IPS-11a (cell line): Measurements from ENCODE around the gene FAM114A1.
"Not testable (repeated sequence)": the region's sequence is repeated elsewhere in the genome, so short reads cannot be mapped to it uniquely, and the experiment has no call there.

Experiments
- H3K4me3 ChIP-seq: one replicate; pipeline ENCODE4 v1.5.1; 2013; ENCODE audit warnings: low read depth, low read length, control low read depth

FAM114A1 gene

GRCh38 chr4:38898245-38898644 is 30.6 kb downstream of the FAM114A1 start:
- H3K4me3 ChIP-seq: no peak overlapping the region

- H3K4me3 ChIP-seq: no peak overlapping the region
Observed at GRCh38 chr4:38902221-38902620, 34.6 kb downstream of the FAM114A1 start.

DNA sequence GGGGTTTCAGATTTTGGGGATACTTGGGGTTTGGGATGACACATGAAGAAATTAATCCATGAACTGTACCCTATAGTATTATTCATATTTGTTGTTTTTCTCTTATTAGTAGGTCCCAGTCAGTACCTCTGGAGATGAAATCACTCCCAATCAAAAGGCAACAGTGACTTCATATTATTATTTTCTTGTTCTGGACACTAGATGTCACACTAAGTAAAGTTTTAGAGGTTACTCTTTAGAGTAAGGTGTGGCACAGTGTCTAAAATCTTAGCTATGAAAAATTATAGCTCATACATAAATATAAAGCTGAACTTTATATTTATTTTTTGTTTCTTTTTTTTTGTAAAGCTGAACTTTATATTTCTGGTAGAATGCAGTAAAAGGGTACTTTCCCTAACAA is 35.1 kb downstream of the FAM114A1 start:
- no peak overlapping the region for H3K4me3 ChIP-seq

GRCh38 chr4:38904090-38904666 is 36.6 kb downstream of the FAM114A1 start:
- no peak overlapping the region for H3K4me3 ChIP-seq

- no peak overlapping the region for H3K4me3 ChIP-seq
Observed at GRCh38 chr4:38904682-38905081, 37.1 kb downstream of the FAM114A1 start.

DNA sequence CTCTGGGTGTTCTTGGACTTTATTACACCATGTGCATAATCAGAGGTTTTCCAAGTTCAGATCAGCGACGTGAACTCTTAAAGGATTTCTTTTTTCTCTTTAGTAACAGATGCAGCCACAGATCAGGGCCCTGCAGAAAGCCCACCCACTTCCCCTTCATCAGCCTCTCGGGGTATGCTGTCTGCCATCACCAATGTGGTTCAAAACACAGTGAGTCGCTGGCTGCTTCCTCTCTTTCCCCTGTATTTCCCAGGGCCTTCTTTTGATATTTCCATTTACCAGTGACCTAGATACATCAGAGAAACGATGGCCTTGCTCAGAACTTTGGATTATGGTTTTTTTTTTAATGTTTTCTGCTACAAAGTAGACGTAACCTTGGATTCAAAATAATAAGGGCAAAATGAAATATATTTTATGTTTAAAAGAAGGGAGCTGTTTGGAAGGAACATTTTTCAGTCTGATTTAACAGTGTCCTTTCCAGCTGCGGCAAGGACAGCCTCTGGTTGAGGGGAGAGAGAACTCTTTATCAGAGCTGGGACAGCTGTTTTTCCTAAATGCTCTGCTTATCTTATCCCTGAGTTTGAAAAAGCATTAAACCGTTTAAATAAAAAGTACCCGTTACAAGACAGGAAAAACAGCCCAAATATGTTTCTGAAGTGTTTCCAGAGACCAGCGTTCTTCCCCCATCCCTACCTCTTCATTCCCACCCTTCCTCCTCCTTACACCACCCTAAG is 38.2 kb downstream of the FAM114A1 start:
- no peak overlapping the region for H3K4me3 ChIP-seq

DNA sequence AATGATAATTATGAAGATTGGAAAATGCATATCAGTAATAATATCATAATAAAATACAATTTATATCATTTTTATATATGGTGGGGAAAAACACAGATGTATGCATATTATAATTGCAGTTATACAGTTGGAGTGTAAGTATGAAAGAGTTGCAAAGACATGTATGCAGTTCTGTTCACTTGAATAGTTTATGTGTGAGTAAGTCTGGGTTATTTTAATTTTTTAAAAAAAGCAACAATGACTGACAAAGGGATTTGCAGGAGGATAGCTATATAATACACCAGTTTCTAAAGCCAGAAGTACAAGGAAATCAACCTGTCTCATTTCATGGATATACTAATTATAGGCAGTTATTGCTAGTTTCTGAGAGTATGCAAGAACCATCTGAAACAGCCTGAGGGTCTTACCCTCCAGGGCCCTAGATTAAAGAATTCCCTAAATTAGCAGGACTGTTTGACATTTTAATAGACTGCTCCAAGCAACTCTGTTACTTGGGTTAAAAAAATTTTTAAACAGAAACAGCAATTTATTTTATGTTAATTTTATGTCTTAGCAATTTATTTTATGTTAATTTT is 40.2 kb downstream of the FAM114A1 start:
- no peak overlapping the region for H3K4me3 ChIP-seq

GRCh38 chr4:38909015-38909414 is 41.4 kb downstream of the FAM114A1 start:
- H3K4me3 ChIP-seq: no peak overlapping the region

DNA sequence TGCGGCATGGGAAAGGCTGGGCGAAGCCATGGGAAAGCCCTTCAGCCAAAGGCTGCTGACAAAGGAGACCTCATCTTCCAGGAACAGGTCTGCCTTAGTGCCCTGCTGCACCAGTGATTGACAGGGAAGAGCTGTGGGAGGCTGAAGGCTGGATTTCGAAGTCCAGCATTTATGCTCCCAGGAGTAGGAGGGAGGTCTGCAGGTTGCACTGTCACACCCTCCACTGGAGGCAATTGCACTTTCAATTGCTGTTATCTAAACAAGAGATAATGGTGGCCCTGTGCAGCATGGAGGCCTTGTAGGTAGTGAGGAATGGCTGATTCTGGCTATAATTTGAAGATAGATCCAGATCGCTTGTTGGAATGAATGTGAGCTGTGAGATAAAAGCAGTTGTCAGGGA is 43.7 kb downstream of the FAM114A1 start:
- H3K4me3 ChIP-seq: no peak overlapping the region

- no peak overlapping the region for H3K4me3 ChIP-seq
Observed at GRCh38 chr4:38914854-38915253, 47.2 kb downstream of the FAM114A1 start.

- H3K4me3 ChIP-seq: not testable (repeated sequence)
Observed at GRCh38 chr4:38916267-38916666, 48.7 kb downstream of the FAM114A1 start.

DNA sequence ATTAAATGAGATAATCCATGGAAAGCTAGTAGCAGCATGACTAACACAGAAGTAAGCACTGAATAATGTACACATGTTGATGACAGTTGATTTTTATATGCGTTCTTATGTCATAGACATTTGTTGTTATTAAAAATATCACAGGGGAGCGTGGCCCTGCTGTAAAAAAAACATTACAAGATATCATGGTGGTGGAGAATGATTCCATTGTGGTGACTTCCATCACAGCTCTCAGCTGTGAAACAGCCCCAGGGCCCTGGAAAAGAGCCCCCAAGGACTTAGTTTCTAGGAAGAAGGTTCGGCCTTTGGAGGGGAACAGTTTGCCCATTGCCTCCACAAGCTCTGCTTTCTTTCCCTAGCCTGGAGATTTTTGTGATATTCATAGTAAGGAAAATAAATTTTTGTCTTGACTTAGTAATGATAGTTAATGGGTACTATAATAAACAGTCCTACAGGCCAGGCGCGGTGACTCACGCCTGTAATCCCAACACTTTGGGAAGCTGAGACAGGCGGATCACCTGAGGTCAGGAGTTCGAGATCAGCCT is 49.9 kb downstream of the FAM114A1 start:
- no peak overlapping the region for H3K4me3 ChIP-seq

DNA sequence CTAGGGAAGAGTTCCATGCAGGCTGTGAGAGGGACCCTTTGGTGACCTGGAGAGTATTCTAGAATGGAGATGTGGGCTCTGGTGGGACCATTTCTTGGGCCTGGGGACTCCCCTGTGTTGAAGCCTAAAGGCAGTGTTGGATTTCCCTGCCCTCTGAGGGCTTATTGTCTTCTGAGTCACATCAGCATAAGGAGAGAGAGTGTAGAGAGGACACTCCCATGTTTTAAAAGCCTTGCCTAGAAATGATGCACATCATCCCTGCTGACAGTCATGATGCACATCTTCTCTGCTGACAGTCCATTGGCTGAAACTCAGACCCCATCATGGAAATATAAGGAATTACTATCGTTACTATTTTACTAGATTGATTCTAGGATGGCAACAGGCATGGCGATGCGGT is 51.9 kb downstream of the FAM114A1 start:
- no peak overlapping the region for H3K4me3 ChIP-seq

GRCh38 chr4:38920186-38920585 is 52.6 kb downstream of the FAM114A1 start:
- H3K4me3 ChIP-seq: no peak overlapping the region

- no peak overlapping the region for H3K4me3 ChIP-seq
Observed at GRCh38 chr4:38920677-38921076, 53.1 kb downstream of the FAM114A1 start.

DNA sequence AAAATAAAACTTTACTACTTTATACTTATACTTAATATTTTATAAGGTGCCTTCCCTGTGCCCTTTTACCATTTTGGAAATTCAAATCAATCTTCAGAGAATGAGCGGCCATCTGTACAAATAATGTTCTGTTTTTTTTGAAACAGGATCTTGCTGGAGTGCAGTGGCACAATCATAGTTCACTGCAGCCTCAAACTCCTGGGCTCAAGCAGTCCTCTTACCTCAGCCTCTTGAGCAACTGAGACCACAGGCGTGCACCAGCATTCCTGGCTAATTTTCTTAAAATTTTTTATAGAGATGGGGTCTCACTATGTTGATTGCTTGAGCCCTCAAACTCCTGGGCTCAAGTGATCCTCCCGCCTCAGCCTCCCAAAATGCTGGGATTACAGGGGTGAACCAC is 53.5 kb downstream of the FAM114A1 start:
- no peak overlapping the region for H3K4me3 ChIP-seq

DNA sequence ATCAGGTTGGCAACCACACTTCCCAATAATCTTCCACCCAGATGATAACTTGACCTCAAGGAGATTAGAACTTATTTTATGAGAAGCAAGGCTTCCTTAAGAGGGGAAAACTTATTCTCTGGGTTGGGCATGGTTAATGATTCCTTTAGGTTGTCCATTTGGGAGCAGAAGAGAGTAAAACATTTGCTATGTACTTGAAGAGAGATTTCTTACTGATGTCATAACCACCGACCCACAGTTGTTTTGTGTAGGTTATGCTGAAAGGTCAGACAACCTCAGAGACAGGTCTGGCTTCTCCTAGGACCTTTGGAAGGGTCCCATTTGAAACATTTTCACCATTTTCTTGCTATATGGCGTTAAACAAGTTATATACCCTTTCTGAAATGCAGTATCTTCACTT is 56.1 kb downstream of the FAM114A1 start:
- no peak overlapping the region for H3K4me3 ChIP-seq

- H3K4me3 ChIP-seq: no peak overlapping the region
Observed at GRCh38 chr4:38924353-38924752, 56.7 kb downstream of the FAM114A1 start.

GRCh38 chr4:38925492-38926413 is 58.1 kb downstream of the FAM114A1 start:
- H3K4me3 ChIP-seq: no peak overlapping the region

- no peak overlapping the region for H3K4me3 ChIP-seq
Observed at GRCh38 chr4:38926896-38927295, 59.3 kb downstream of the FAM114A1 start.

GRCh38 chr4:38928568-38928967 is 61.0 kb downstream of the FAM114A1 start:
- no peak overlapping the region for H3K4me3 ChIP-seq
